HG03159 (cell line): ENCODE measurements around the gene CCND2.
A peak's percentile ranks its signal among the peaks of the same experiment; 100 is the strongest.

Experiments used
- ATAC-seq: cut with Tn5 transposase; IDR thresholded peaks from one replicate; pipeline ENCODE4 v1.9.1; 2021; ENCODE audit warnings: mild to moderate bottlenecking, moderate library complexity; ENCODE audit not compliant: unreplicated experiment

The CCND2 gene

DNA sequence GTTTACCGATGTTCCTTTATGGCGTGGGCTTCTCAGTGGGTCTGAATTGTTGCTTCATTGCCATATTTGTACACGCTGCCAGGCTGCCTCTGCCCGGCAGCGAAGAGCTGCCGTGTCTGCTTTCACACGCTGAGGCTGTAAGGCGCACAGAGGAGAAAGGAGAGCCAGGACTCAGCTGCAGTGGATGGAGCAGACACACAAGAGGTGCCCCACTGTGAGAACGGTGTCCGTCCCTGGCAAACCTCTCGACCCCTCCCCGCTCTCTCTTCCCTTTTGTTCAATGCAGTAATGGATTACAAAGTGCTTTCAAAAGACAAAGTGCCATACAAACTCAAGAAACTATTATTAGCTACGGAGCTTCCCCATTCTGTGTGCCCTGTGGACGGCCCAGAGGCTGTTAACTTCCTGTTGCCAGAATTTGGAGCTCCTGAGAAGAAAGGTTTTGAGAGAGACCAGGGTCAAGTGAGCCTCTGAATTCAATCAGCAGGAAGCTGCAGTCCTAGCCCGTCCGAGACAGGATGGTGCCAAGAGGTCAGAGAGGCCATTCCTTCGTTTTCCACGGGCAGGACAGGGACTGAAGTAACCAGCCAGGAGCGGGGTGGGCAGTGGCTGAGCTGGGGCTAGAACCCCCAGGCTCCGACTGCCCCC is 15.8 kb downstream of the CCND2 start:
- ATAC-seq: no peak

DNA sequence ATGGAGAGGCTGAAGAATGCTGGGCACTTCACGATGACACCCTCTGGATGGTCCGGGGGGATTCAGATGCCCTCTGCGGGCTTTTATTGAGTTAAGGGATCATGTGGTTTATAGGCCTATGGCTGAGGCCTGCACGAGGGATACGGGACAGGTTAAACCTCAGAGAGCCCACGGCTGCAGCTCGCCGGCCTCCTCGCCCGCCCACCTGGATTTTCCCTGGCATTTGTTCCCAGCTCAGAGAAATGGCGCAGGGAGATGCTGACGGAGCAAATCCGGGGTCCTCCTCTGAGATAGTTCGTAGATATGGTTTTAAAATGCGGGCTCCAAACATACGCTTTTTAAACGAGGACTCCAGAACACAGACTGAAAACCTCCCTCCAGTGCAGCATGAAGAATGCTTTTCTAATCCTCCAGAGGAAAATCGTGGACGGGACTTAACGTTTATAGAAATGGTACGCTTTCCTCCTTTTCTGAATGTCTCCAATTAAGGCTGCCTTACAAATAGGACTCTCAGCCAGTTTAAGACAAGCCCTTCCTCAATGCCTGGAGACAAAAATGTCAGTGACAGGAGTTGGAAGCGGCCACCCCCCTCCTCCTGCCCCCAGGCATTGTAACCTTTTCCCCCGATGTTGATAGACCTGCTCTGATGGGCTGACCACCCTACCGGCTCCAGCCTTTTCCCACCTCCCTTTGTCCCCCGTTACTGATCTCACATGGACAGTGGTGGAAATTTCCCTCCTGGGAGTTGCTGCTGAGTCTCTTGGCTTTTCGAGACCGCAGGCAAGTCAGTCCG is 16.6 kb downstream of the CCND2 start:
- ATAC-seq: no peak

DNA sequence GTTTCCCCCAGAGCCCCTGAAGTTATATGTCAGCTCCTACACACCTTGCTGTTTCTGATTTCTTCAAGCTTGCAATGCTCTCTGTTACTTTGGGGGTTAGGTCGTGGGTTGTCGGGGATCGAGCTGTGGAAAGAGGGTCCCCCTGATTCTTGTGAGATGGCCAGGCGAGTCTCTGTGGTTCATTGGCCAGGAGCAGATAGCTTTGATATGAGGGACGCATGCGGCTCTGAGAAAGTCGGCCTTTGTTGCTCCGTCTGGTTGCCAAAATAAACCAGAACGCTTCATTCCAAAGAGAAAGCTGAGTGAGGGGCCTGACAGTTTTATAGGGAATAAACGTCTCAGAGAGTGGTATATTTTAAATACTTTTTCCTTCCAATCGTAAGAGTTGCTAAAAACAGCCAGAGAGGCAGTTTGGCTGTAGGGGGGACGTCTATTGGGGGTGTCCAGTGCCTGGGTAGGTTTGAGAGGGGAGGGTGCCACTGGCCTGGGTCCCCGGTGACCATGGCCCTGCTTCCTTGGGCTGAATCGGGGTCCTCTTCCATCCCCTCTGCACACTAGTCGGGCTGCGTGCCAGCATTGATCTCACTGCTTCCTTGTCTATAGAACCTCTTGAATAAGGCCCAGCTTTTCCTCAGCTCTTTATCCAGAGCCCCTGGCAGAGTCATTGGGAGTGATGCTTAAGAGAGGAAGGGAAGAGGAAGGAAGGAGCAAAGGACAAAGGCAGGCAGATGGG is 18.9 kb downstream of the CCND2 start:
- no peak for ATAC-seq

DNA sequence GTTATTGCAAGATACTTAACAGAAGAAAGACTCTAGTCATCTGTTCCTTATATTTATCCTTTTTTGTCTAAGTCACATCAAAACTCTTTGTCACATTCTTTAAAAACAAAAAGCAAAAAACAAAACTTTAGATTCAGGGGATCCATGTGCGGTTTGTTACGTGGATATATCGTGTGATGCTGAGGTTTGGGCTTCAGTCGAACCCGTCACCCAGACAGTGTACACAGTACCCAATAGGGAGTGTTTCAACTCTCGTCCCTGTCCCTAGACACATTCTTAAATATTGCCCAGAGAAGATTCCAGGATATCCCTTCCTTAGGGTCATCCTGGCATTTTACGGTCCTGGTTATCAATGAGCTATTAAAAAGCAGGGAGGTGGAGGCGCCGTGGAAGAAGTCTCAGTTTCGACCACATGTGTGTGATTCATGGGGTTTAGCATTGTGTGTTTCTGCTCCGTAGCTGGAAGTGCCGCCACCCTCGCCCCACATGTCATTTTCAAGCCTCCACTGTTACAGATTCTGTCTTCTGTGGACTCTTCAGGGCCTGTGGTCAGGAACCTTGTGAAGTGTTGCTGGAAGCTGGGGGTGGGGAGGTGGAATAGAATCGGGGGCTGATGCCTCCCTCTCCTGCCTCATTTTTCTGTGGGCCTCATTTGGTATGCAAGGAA is 19.9 kb downstream of the CCND2 start:
- no peak for ATAC-seq

DNA sequence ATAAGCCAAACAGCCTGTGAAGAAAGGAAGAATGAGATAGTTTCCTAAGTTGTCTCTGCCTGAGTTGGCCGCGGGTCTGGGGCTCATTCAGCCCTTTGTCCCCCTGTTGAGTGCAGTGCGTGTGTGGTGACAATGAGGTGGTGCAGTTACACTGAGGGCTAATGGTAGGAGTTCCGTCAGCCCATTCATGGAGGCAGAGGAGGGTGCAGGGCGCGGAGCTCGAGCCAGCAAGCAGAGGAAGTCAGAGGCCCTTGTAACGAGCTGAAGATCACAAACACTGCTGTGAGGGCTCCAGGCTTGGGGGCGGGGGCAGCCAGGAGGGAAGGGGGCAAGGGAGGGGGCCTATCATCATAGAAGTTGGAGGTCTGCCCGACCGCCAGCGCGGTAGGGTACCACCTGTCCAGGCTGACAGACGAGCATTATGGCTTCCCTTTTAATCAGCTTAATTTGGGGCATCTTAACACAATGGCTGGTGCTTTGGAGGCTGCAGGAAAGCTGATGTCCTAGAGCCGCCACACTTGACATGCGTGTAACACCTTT is 20.5 kb downstream of the CCND2 start:
- ATAC-seq: no peak

DNA sequence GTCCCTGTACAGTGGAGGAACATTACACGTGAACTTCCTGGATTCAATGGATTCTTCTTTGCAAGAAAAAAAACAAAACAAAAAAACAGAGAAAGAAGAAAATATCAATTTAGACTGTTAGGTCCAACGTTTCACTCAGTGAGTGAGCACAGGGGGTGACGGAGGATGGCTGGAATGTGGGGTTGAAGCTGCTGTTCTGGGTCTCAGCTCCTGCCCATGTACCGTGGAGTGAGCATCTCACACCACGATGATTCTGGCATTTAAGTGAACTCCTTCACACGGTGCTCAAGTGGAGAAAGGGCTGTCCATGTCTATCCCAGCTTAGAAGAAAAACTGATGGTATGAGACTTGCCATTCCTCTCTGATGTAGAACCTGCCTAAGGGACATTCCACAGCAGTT is 23.2 kb downstream of the CCND2 start:
- no peak for ATAC-seq

DNA sequence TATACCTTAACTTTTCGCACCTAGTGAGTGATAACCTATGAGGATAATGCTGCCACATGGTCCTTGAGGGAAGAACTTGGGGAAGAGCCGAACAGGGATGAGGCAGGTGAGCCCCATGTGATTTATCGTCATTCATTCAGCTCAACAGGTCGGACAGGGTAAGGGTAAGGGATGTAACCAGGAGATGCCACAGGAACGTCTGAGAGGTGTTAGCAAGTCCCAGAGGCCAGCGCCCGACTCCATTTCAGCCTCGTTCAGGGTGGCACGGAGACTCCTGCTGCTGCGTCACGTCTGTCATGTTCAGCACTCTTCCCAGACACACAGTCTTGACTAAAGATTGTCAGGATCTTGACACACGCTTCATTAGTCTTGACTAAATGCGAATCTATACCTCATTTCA is 24.1 kb downstream of the CCND2 start:
- ATAC-seq: no peak

DNA sequence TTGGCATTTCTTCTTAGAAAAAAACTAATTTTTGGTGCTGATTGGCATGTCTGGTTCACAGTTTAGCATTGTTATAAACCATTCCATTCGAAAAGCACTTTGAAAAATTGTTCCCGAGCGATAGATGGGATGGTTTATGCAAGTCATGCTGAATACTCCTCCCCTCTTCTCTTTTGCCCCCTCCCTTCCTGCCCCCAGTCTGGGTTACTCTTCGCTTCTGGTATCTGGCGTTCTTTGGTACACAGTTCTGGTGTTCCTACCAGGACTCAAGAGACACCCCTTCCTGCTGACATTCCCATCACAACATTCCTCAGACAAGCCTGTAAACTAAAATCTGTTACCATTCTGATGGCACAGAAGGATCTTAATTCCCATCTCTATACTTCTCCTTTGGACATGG is 27.3 kb downstream of the CCND2 start:
- ATAC-seq: no peak

DNA sequence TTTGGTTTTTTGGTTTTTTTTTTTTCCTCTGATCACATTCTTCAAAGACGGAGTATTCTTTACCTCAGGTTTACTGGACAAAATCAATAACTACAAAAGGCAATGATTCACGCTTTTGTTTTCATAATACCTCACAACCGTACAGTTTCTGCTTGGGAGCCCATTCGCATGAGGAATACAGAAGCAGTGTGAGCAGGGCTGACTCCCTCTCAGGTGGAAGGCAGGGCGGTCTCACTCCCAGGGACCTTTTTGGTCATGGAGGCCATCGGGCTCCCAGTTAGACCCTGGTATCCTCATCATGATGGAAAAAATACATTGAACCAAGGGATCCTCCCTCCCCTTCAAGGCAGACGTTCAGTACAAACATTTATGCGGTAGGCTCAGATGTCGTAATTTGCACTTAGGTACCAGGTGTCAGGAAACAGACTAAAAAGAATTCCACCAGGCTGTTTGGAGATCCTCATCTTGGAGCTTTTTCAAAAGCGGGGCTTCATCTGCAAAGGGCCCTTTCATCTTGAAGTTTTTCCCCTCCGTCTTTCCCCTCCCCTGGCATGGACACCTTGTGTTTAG is 28.5 kb downstream of the CCND2 start:
- ATAC-seq: no peak

DNA sequence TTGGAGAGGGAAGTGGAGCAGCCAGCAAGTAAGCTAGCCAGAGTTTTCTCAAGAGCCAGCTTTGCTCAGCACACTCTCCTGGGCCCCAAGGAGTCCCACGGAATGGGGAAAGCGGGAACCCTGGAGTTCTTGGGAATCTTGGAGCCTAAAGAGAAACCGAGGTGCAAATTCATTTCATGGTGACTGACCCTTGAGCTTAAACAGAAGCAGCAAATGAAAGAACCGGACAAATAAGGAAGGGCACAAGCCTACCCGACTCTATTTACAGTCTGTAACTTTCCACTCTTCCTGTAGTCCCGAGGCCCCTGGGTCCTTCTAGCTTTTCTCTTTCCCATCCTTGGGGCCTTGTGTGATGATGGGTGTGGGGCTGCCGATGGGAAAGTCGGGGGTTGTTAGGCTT is 29.3 kb downstream of the CCND2 start:
- ATAC-seq: no peak

DNA sequence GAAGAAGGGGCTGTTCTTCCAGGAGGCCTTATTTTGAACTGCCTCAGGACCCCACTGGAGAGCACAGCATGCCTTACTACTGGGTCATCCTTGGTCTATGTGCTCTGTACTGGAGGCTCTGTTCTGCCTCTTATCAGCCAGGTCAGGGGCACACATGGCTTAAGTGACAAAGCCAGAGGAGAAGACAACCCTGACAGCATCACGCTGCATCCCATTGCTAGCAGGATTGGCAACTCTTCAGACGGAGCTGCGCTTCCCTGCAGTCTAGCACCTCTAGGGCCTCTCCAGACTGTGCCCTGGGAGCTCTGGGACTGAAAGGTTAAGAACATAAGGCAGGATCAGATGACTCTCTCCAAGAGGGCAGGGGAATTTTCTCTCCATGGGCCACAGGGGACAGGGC is 30.2 kb downstream of the CCND2 start:
- no peak for ATAC-seq

DNA sequence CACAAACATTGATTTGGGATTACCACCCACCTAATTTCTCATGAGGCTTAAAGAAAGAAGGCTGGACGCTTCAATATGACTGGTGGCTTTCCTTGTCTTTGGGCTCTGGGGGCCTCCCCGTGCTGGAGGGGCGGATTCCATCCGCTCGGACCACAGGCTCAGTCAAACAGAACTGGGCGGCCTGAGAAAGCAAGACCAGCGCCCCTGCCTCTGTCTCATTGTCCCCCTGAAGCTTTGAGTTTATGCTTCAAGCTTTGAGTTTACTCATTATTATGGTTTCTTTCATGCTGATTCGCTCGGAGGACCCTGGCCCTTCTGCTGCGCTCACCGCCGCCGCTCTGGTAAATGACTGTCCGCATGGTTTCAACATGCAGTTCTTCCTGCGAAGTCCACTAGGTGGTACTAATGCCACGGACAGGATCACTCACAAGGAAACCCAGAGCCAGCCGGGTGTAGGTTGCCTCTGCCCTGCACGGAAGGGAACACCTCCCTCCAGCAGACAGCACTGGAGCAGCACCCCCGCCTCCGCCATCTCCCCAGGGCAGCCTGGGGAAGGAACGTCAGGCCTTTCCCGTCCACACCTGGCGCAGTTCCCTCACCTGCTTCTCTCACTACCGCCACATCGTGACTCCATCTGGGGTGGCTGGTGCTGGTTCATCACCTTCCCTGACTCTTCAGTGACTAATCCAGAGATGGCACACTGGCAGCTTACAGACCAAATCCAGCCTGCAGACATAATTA is 34.2 kb downstream of the CCND2 start:
- ATAC-seq: no peak

DNA sequence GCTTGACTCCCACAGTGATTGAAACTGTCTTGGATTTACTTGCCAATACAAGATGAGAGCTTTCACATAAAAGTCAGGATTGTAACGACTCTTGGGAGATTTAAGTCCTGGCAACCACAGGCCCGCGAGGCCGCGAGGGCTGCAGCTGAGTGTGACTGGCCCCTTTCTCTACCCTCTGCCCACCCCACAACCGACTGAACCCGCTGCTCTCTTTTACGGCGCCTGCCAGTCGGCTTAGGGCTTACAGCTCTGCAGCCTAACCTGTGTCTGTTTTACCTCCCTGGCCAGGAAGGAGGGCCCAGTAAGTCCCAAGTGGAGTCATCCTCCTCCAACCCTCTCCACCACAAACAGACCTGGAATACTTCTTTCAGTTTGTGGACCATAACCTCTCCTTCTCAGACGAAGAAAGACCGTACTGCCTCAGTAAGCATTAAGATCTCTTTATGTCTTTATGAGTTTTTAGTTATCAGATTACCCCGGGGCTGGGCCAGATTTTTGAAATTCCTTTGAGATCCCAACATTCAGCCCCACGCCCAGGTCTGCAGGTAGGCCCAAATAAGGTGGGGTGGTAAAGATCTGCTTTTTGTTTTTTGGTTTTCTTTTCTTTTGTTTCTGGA is 34.9 kb downstream of the CCND2 start:
- no peak for ATAC-seq

DNA sequence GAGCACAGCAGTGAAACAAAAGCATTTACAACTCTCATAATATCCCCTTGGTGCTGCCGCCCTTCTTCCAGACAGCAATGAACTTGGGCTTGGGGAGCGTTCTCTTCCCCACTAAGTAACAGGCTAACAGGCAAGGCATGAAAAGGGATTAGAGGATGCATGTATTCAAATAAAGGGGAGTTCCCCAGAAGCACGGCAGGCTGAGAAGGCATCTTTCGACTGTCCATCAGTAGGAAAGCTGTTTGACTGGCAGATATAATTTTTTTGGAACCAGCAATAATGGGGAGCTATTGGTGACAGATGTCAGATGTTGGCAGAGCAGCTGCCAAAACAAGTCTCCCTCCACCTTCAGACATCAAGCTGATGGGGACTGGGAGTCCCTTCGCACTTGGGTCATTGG is 38.2 kb downstream of the CCND2 start:
- no peak for ATAC-seq

DNA sequence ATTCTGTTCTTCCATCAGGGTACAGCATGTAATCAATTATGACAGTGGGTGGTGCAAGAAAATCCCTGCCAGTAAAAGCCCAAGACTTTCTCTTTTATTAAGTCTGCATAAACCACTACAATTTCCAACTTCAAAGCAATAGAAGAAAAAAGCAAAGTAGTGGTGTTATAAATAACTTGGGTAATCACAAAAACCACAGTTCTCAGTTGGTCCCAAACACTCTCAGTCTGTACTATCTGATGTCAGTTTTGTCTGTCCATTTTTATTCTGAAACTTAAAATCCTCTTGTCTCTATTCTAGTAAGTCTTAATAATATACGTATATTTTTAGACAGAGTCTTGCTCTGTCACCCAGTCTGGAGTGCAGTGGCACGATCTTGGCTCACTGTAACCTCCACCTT is 38.7 kb downstream of the CCND2 start:
- no peak for ATAC-seq

DNA sequence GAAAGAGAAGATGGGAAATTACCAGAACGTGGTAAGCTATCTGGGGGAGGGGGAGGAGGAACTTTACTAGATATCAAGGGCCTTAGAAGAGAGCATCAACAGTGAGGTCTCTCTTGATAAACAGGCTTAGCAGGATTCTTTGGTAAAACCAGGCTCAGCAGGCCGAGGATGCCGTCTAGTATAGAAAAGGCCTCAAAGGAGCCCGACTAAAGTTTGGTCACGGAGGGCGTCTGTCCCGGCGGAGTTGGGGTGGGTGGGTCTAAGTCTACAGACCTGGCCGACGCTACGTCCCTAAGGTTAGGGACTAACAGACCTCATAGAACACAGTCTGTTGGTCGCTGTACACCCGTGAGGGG is 46.9 kb downstream of the CCND2 start:
- peak; percentile 44 for ATAC-seq

DNA sequence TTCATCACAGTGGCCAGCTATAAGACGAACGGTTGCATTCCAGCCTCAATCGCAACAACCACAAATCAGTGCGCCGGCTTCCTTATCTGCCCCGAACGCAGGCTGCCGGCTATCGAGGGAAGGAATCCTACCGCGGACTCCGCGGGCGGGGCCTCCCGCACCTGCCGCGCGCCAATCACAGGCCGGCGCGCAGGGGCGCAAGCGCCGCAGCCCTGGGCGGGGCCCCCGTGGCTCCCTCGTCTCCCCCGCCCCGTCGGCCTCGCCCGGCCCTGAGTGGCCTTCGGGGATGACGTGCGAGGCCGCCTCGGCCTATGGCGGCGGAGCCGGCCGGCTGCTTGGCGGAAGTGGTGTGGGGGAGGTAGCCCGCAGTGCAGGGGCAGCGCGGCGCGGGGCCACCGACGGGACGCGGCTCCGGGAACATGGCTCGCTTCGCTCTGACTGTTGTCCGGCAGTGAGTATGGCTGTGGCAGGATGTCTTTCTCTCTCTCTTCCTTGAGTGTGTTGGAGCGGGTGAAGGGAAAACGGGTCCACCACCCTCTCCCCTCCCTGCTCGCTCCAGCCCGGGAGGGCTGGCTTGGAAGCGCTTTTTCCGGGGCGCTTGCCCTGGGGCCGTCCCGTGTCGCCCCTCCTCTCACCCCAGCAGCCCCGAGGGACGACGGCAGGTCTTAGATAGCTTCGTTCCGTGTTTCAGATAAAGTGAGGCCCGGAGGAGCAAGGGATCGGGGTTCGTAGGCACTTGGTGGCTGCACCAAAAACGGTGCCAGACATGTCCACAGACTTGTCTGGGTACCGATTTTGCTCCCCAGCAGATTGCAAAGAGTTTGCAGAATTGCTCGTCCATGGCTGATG is 47.5 kb downstream of the CCND2 start, which contains the start of gene TIGAR:
Gene TIGAR, plus strand, starts transcription at position 361 of the 849 bp plus-strand sequence. Its CDS starts 59 bp downstream, at position 420.
- ATAC-seq: peak; percentile 94

DNA sequence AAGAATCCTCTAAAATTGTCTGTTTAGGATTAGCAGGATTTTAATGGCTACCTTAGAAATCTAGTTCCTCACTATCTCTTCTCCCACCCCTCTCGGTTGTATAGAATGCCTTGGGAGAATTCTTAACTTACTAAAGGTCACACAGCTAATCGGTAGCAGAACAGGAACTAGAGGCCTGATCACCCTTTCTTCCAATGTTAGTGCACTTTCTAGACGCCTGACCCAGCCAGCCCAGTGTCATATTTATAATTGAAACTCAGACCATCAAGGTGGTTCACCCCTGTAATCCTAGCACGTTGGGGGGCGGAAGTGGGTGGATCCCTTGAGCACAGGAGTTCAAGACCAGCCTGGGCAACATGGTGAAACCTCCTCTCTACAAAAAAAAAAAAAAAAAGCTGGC is 49.2 kb downstream of the CCND2 start:
- ATAC-seq: no peak
